ENCODE results near the gene TXNRD3. TPM values are rescaled to one million over a fixed set of nuclear protein-coding genes. Genes with fewer than 3 reads are reported as not detected.
A peak's percentile ranks its signal among the peaks of the same experiment; 100 is the strongest.

TXNRD3 gene
- total RNA-seq, 8 experiments from 2014 or later, result 3.7 to 17.7 (median 7.4) TPM

GRCh38 chr3:126567696-126568438 lies 87.1 kb downstream of the TXNRD3 start:
- no peak overlapping the region for H3K27ac ChIP-seq
- H3K4me1 ChIP-seq (replicated peaks in 1 of 2), result peaks cover 3 to 5% of the 10 kb centered on the region in 2 donors
- H3K4me3 ChIP-seq, result no peak overlapping the region
- ATAC-seq (replicated peaks in 6 of 8), result peak in 7 of 8 experiments; percentile 41 to 84 (median 75)
- WGBS, 10 experiments, result 20 to 83% (median 74%) methylated on average over 1 to 5 of the region's 10 CpGs; no CpG with 5 or more reads in 5 of the 10 experiments
- in situ Hi-C loops (cut with MboI; ENCODE audit: low pct_unique_long_range_greater_than_20kb in 2 of 9, low sequenced_read_pairs in 9 of 9, unreplicated experiment in 9 of 9), result no loop called here

- WGBS, 10 experiments, result 12 to 81% (median 64%) methylated on average over 2 of the region's 2 CpGs; no CpG with 5 or more reads in 1 of the 10 experiments
- in situ Hi-C loops (cut with MboI; ENCODE audit: low pct_unique_long_range_greater_than_20kb in 2 of 9, low sequenced_read_pairs in 9 of 9, unreplicated experiment in 9 of 9), result no loop called here
Observed at GRCh38 chr3:126562737-126563276, 92.1 kb downstream of the TXNRD3 start.

GRCh38 chr3:126558336-126559071 lies 96.4 kb downstream of the TXNRD3 start, which contains the start of gene C3orf22:
Gene C3orf22, minus strand, starts transcription at chr3:126558932. Its CDS starts 5,542 bp downstream, at chr3:126553390.
- Histone ChIP-seq H3K4me3 (no peak within 1 kb of the TSS), H3K27ac (no peak within 1 kb of the TSS), H3K4me1 (replicated peaks in 1 of 2) (no peaks in the 10 kb centered on the region)
- no peak for ATAC-seq (replicated peaks in 6 of 8)
- 40 to 81% (median 59%) methylated on average over 1 to 4 of the region's 9 CpGs; no CpG with 5 or more reads in 6 of the 10 experiments for WGBS, 10 experiments
- in situ Hi-C loops (cut with MboI; ENCODE audit: low pct_unique_long_range_greater_than_20kb in 2 of 9, low sequenced_read_pairs in 9 of 9, unreplicated experiment in 9 of 9), result no loop called here

More at GRCh38 chr3:126562737-126563276, 92.1 kb downstream of the TXNRD3 start:
- Histone ChIP-seq H3K4me1 (replicated peaks in 1 of 2) (no peaks in the 10 kb centered on the region), H3K4me3 (no peak overlapping the region), H3K27ac (no peak overlapping the region)
- ATAC-seq (replicated peaks in 6 of 8), result no peak

- Histone ChIP-seq H3K4me1 (replicated peaks in 1 of 2) (no peaks in the 10 kb centered on the region), H3K27ac (no peak overlapping the region), H3K4me3 (no peak overlapping the region)
- no peak for ATAC-seq (replicated peaks in 6 of 8)
- 0% methylated on average over 1 of the region's 6 CpGs; no CpG with 5 or more reads in 9 of the 10 experiments for WGBS, 10 experiments
- in situ Hi-C loops (cut with MboI; ENCODE audit: low pct_unique_long_range_greater_than_20kb in 2 of 9, low sequenced_read_pairs in 9 of 9, unreplicated experiment in 9 of 9), result no loop called here
Observed at GRCh38 chr3:126557761-126558160, 97.2 kb downstream of the TXNRD3 start.

GRCh38 chr3:126557415-126557745 lies 97.5 kb downstream of the TXNRD3 start:
- H3K4me3 ChIP-seq, result no peak overlapping the region
- H3K4me1 ChIP-seq (replicated peaks in 1 of 2), result no peaks in the 10 kb centered on the region
- no peak for ATAC-seq (replicated peaks in 6 of 8)
- no CpG with 5 or more reads among the region's 11 CpGs for WGBS, 10 experiments
- in situ Hi-C loops (cut with MboI; ENCODE audit: low pct_unique_long_range_greater_than_20kb in 2 of 9, low sequenced_read_pairs in 9 of 9, unreplicated experiment in 9 of 9), result no loop called here
- no peak overlapping the region for H3K27ac ChIP-seq

Other genes starting within 250 kb of the TXNRD3 start
- 10 to 100 TPM; 15.1 to 32.0 (median 24.2) TPM for gene ZXDC, start 179.2 kb downstream of the TXNRD3 start, total RNA-seq
- under 1 TPM in 6 of 8 experiments, not detected in 2; 0.04 to 0.38 (median 0.10) TPM for gene UROC1, start 137.4 kb downstream of the TXNRD3 start, total RNA-seq
- gene CHST13, start 131.0 kb downstream of the TXNRD3 start, total RNA-seq, result 1 to 10 TPM in 1 of 8 experiments, under 1 TPM in 2, not detected in 5; 0.28 to 1.6 (median 0.40) TPM
- under 1 TPM in 2 of 8 experiments, not detected in 6; 0.15 to 0.47 TPM for gene C3orf22, start 96.2 kb downstream of the TXNRD3 start, total RNA-seq
- 10 to 100 TPM; 13.9 to 71.2 (median 45.4) TPM for gene CHCHD6, start 49.1 kb upstream of the TXNRD3 start, total RNA-seq